ENCODE data around the gene CROCC.

CROCC gene

GRCh38 chr1:16920951-16921350, 780 bp upstream of the CROCC start:
- Histone ChIP-seq H4K20me1 (ENCODE audit: insufficient read depth, low read length) (no peaks in the 10 kb centered on the region), H3K9ac (ENCODE audit: low read length) (no peak overlapping the region), H3K36me3 (replicated peaks; ENCODE audit: insufficient read depth, low read length) (no peaks in the 10 kb centered on the region), H3K4me2 (ENCODE audit: low read depth, low read length) (no peak overlapping the region), H3K4me1 (ENCODE audit: low read length) (peaks cover 5% of the 10 kb centered on the region; the same call in 1 of the 2 replicates), H3K27me3 (replicated peaks; ENCODE audit: insufficient read depth, low read length) (no peaks in the 10 kb centered on the region), H3F3A (ENCODE audit: insufficient read depth, low read length) (no peaks in the 10 kb centered on the region), H3K9me2 (replicated peaks; ENCODE audit: insufficient read depth, low read length) (no peaks in the 10 kb centered on the region), H3K9me3 (replicated peaks; ENCODE audit: insufficient read depth, low read length) (no peaks in the 10 kb centered on the region), H3K27ac (ENCODE audit: low read length) (no peak overlapping the region), H3K4me3 (ENCODE audit: low read length) (no peak overlapping the region), H3K79me2 (ENCODE audit: low read length) (no peaks in the 10 kb centered on the region), H2AFZ (ENCODE audit: low read length) (no peak overlapping the region)
- DNase-seq: no peak
- TF ChIP-seq, protein P1, sequence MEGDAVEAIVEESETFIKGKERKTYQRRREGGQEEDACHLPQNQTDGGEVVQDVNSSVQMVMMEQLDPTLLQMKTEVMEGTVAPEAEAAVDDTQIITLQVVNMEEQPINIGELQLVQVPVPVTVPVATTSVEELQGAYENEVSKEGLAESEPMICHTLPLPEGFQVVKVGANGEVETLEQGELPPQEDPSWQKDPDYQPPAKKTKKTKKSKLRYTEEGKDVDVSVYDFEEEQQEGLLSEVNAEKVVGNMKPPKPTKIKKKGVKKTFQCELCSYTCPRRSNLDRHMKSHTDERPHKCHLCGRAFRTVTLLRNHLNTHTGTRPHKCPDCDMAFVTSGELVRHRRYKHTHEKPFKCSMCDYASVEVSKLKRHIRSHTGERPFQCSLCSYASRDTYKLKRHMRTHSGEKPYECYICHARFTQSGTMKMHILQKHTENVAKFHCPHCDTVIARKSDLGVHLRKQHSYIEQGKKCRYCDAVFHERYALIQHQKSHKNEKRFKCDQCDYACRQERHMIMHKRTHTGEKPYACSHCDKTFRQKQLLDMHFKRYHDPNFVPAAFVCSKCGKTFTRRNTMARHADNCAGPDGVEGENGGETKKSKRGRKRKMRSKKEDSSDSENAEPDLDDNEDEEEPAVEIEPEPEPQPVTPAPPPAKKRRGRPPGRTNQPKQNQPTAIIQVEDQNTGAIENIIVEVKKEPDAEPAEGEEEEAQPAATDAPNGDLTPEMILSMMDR (IDR thresholded peaks at IDR 0.05; ENCODE audit: low read length): no peak
- TF ChIP-seq EZH2 (optimal IDR thresholded peaks at IDR 0.05; ENCODE audit: low read depth, low read length) (no peak), EZH2phosphoT487 (IDR thresholded peaks at IDR 0.05; ENCODE audit: low read length) (no peak)

- Histone ChIP-seq H3K27ac (ENCODE audit: low read length) (no peak overlapping the region), H3K4me2 (ENCODE audit: low read depth, low read length) (no peak overlapping the region), H3K27me3 (replicated peaks; ENCODE audit: insufficient read depth, low read length) (no peaks in the 10 kb centered on the region), H3K9me2 (replicated peaks; ENCODE audit: insufficient read depth, low read length) (no peaks in the 10 kb centered on the region), H3K79me2 (ENCODE audit: low read length) (no peaks in the 10 kb centered on the region), H2AFZ (ENCODE audit: low read length) (no peak overlapping the region), H3F3A (ENCODE audit: insufficient read depth, low read length) (no peaks in the 10 kb centered on the region), H3K36me3 (replicated peaks; ENCODE audit: insufficient read depth, low read length) (no peaks in the 10 kb centered on the region), H3K4me1 (ENCODE audit: low read length) (peaks cover 5% of the 10 kb centered on the region; the same call in 1 of the 2 replicates), H3K9me3 (replicated peaks; ENCODE audit: insufficient read depth, low read length) (no peaks in the 10 kb centered on the region), H3K4me3 (ENCODE audit: low read length) (no peak overlapping the region), H3K9ac (ENCODE audit: low read length) (no peak overlapping the region), H4K20me1 (ENCODE audit: insufficient read depth, low read length) (no peaks in the 10 kb centered on the region)
- no peak for TF ChIP-seq EZH2phosphoT487 (IDR thresholded peaks at IDR 0.05; ENCODE audit: low read length)
- TF ChIP-seq, protein P1 (IDR thresholded peaks at IDR 0.05; ENCODE audit: low read length): no peak
- TF ChIP-seq EZH2 (optimal IDR thresholded peaks at IDR 0.05; ENCODE audit: low read depth, low read length): no peak
- DNase-seq: no peak
These were observed 735 bp downstream of the CROCC start for GRCh38 chr1:16922466-16922865.

DNA sequence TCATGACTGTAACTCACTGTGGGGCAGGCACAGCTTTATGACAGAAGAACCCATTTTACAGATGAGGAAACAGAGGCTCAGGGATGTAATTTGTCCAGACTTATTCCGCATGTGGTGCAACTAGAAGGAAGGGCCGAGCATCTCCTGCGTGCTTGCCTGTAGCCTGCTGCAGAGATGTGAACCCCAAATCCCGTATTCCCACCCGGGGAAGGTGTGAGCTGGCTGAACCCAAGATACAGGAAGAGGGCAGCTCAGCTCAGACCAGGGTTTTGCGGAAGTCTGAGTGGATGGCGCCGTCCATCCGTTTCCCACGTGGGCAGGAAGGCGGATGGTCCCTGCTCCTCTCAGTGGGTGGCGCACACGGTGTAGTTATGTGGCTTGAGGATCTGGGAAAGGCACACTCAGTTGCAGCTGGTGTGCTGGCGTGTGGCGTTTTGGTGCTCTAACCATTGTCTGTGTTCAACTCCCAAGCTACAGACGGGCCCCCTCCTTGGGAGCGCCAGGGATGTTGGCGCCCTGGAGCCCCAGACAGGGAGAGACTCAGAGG, 1.2 kb downstream of the CROCC start:
- H3K9me2 ChIP-seq (replicated peaks; ENCODE audit: insufficient read depth, low read length): no peaks in the 10 kb centered on the region
- TF ChIP-seq EZH2 (optimal IDR thresholded peaks at IDR 0.05; ENCODE audit: low read depth, low read length): no peak
- no peaks in the 10 kb centered on the region for H3K27me3 ChIP-seq (replicated peaks; ENCODE audit: insufficient read depth, low read length)
- H3F3A ChIP-seq (ENCODE audit: insufficient read depth, low read length): no peaks in the 10 kb centered on the region
- no peaks in the 10 kb centered on the region for H3K9me3 ChIP-seq (replicated peaks; ENCODE audit: insufficient read depth, low read length)
- no peaks in the 10 kb centered on the region for H3K79me2 ChIP-seq (ENCODE audit: low read length)
- no peak overlapping the region for H3K27ac ChIP-seq (ENCODE audit: low read length)
- no peak for DNase-seq
- no peaks in the 10 kb centered on the region for H3K36me3 ChIP-seq (replicated peaks; ENCODE audit: insufficient read depth, low read length)
- H2AFZ ChIP-seq (ENCODE audit: low read length): no peak overlapping the region
- H3K4me1 ChIP-seq (ENCODE audit: low read length): peaks cover 5% of the 10 kb centered on the region; the same call in 1 of the 2 replicates
- no peak overlapping the region for H3K4me3 ChIP-seq (ENCODE audit: low read length)
- H3K4me2 ChIP-seq (ENCODE audit: low read depth, low read length): no peak overlapping the region
- no peak overlapping the region for H3K9ac ChIP-seq (ENCODE audit: low read length)
- no peaks in the 10 kb centered on the region for H4K20me1 ChIP-seq (ENCODE audit: insufficient read depth, low read length)

DNA sequence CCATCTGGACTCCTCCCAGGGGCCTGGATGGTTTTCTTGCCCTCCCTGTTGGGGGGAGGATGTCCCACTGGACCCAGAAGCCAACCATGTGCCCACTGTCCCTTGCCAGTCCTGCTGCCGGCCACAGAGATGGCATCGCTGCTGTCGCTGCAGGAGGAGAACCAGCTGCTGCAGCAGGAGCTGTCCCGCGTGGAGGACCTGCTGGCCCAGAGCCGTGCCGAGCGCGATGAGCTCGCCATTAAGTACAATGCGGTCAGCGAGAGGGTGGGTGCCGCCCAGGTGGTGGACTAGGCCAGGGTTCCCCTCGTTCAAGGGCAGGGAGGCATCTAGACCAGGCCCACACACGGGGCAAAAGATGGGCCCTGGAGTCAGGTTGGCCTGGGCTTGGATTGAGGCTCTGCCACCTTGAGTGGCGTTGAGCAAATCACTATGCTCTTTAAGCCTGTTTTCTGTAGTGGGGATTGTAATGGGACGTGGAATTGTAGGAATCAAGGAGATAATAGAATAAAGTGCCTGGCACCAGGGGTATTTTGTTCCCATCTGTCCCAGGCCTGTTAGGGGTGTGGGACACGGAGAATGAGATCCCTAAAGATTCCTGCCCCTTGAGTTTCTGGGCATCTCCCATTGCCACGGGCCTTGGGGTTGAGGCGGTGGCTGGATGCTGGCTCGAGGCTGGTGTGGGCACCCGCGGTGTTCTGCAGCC, 2.6 kb downstream of the CROCC start:
- Histone ChIP-seq H3F3A (ENCODE audit: insufficient read depth, low read length) (no peaks in the 10 kb centered on the region), H4K20me1 (ENCODE audit: insufficient read depth, low read length) (no peaks in the 10 kb centered on the region), H3K27ac (ENCODE audit: low read length) (no peak overlapping the region), H3K36me3 (replicated peaks; ENCODE audit: insufficient read depth, low read length) (no peaks in the 10 kb centered on the region), H3K9me2 (replicated peaks; ENCODE audit: insufficient read depth, low read length) (no peaks in the 10 kb centered on the region), H3K4me2 (ENCODE audit: low read depth, low read length) (no peak overlapping the region), H3K79me2 (ENCODE audit: low read length) (no peaks in the 10 kb centered on the region), H3K9me3 (replicated peaks; ENCODE audit: insufficient read depth, low read length) (no peaks in the 10 kb centered on the region), H3K4me1 (ENCODE audit: low read length) (peaks cover 5% of the 10 kb centered on the region; the same call in 1 of the 2 replicates), H3K9ac (ENCODE audit: low read length) (no peak overlapping the region), H3K27me3 (replicated peaks; ENCODE audit: insufficient read depth, low read length) (no peaks in the 10 kb centered on the region), H2AFZ (ENCODE audit: low read length) (no peak overlapping the region), H3K4me3 (ENCODE audit: low read length) (no peak overlapping the region)
- no peak for TF ChIP-seq EZH2phosphoT487 (IDR thresholded peaks at IDR 0.05; ENCODE audit: low read length)
- TF ChIP-seq EZH2 (optimal IDR thresholded peaks at IDR 0.05; ENCODE audit: low read depth, low read length): no peak
- TF ChIP-seq, protein P1 (IDR thresholded peaks at IDR 0.05; ENCODE audit: low read length): no peak
- no peak for DNase-seq

Measured in MM.1S (cell line).